ENCODE results near the gene DAP.

DAP gene

DNA sequence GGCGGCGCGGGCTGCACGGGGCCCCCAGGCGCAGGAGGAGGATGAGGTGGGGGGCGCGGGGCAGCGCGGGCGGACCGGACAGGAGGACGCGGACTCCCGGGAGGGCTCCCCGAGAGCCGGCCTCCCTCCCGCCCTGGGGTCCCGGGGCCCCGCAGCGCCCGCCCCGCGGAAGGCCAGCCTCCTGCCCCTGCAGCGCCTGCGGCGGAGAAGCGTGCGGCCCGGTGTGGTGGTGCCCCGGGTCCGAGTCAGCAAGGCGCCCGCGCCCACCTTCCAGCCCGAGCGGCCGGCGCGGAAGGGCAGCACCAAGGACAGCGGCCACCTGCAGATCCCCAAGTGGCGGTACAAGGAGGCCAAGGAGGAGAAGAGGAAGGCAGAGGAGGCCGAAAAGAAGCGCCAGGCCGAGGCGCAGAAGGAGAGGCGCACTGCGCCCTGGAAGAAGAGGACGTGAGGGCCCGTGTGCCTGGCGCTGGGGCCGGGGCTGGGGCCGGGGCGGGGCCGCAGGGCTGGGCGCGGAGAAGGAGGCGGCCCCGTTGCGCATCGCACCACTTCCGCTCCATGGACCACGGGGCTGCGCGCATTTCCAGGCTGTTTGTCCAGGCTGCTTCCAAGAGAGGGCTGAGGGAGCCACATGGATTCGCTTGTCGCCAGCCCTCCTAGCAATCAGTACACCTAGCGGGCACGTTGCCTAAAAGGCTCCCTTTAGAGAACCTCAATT lies 111.2 kb downstream of the DAP start:
- no peak overlapping the region for H3K4me3 ChIP-seq (ENCODE audit: low read depth, low read length)
- TF ChIP-seq CTCF (conservative IDR thresholded peaks at IDR 0.05; ENCODE audit: low read depth, low read length), result no peak
- peak; percentile 42 for DNase-seq (ENCODE audit: low read depth)

GRCh38 chr5:10648806-10649665 lies 112.0 kb downstream of the DAP start:
- no peak overlapping the region for H3K4me3 ChIP-seq (ENCODE audit: low read depth, low read length)
- no peak for TF ChIP-seq CTCF (conservative IDR thresholded peaks at IDR 0.05; ENCODE audit: low read depth, low read length)
- no peak for DNase-seq (ENCODE audit: low read depth)

- TF ChIP-seq CTCF (conservative IDR thresholded peaks at IDR 0.05; ENCODE audit: low read depth, low read length), result no peak
- DNase-seq (ENCODE audit: low read depth), result no peak
- H3K4me3 ChIP-seq (ENCODE audit: low read depth, low read length), result no peak overlapping the region
Observed at GRCh38 chr5:10647640-10648039, 113.4 kb downstream of the DAP start.

GRCh38 chr5:10645671-10646070 lies 115.4 kb downstream of the DAP start:
- no peak for DNase-seq (ENCODE audit: low read depth)
- H3K4me3 ChIP-seq (ENCODE audit: low read depth, low read length), result no peak overlapping the region
- no peak for TF ChIP-seq CTCF (conservative IDR thresholded peaks at IDR 0.05; ENCODE audit: low read depth, low read length)

GRCh38 chr5:10645146-10645545 lies 115.9 kb downstream of the DAP start:
- no peak overlapping the region for H3K4me3 ChIP-seq (ENCODE audit: low read depth, low read length)
- no peak for TF ChIP-seq CTCF (conservative IDR thresholded peaks at IDR 0.05; ENCODE audit: low read depth, low read length)
- DNase-seq (ENCODE audit: low read depth), result no peak

DNA sequence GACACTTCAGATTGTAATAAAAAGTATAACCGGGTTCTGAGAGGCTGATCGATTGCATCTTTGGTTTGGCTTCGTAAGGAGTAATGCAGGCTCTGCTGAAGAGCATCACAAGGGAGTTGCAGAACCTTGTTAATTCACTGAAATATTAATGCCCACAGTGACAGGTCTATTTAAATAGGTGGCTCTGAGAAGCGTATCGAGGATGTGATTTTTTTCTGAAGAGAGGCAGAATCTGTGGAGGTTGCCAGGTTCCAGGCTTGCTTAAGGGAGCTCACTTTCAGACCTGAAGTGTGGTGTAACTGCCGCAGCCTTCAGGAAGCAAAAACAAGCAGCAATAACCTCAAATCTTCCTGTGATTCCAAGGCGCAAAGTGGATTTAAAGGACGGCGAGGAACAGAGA lies 116.8 kb downstream of the DAP start:
- no peak for DNase-seq (ENCODE audit: low read depth)
- TF ChIP-seq CTCF (conservative IDR thresholded peaks at IDR 0.05; ENCODE audit: low read depth, low read length), result no peak
- H3K4me3 ChIP-seq (ENCODE audit: low read depth, low read length), result no peak overlapping the region
